GM18526 (cell line): ENCODE results near the gene CNN2.

Experiments used
- POLR2A ChIP-seq: IDR thresholded peaks from 3 replicates; pipeline ENCODE4 v1.6.1; 2011; ENCODE audit not compliant: insufficient read length; ENCODE audit errors: extremely low read depth

CNN2 gene

GRCh38 chr19:1004204-1004802 is 22.1 kb upstream of the CNN2 start:
- no peak for TF ChIP-seq POLR2A

GRCh38 chr19:1004803-1005664 is 21.4 kb upstream of the CNN2 start:
- no peak for TF ChIP-seq POLR2A

DNA sequence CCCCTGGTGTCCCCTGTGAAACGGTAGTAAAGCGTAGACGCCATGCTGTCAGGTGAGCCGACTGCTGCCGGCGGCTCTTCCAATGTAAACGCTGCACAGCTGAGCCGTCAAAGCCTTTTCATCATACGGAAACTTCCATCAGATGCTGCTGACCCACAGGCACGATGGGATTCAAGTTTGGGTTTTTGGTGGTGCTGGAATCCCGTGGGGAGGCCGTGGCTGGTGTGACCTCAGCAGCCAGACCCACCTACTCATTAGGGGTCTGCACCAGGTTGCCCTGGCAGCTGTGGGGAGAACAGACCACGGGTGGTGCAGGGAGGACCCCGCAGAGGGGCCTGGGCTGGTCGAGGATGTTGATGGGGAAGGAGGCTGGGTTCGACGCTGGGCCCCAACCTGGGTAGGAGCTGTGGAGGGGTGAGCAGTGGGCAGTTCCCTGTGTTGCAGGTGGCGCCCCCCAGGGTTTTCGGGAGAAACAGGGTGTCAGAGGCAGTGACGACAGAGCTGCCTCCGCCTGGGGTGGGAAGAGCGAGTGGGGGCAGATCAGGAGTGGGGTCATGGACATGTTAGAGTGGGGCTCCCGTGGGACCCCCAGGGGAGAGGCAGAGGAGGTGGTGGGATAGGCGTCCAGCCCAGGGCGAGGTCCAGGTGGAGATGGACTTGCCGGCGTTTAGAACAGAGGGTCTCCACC is 19.6 kb upstream of the CNN2 start:
- TF ChIP-seq POLR2A: no peak

- no peak for TF ChIP-seq POLR2A
Measured at GRCh38 chr19:1007399-1008251, 18.8 kb upstream of the CNN2 start.

GRCh38 chr19:1008268-1009040 is 18.0 kb upstream of the CNN2 start:
- no peak for TF ChIP-seq POLR2A

DNA sequence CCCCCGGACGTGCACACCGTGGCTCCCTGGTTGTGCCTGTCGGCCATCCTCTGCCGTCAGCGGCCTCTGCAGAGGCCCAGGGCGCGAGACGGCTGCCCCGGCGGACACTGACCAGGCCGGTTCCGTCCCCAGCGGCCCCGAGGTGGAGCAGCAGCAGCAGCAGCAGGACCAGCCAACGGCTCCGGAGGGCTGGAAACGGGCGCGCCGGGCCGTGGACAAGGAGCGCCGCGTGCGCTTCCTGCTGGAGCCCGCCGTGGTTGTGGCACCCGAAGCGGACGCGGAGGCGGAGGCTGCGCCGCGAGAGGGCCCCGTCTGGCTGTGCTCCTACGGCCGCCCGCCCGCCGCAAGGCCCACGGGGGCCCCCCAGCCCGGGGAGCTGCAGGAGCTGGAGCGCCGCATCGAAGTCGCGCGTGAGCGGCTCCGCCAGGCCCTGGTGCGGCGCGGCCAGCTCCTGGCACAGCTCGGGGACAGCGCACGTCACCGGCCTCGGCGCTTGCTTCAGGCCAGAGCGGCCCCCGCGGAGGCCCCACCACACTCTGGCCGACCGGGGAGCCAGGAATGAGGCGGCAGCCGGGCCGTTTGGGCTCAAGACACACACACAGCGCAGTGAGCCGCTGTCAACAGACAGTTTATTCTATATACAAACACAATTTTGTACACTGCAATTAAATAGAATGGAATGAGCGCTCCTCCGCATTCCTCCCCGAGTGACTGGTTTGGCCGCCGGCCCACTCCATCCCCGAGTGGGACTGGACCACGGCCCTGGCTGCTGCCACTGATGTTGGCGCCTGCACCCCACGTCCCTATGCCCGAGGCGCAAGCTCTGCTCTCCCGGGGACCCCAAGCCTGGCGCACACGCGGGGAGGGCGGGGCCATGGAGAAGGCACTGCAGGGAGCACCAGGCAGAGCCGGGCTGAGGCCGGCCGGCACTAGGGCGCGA is 17.1 kb upstream of the CNN2 start:
- no peak for TF ChIP-seq POLR2A

DNA sequence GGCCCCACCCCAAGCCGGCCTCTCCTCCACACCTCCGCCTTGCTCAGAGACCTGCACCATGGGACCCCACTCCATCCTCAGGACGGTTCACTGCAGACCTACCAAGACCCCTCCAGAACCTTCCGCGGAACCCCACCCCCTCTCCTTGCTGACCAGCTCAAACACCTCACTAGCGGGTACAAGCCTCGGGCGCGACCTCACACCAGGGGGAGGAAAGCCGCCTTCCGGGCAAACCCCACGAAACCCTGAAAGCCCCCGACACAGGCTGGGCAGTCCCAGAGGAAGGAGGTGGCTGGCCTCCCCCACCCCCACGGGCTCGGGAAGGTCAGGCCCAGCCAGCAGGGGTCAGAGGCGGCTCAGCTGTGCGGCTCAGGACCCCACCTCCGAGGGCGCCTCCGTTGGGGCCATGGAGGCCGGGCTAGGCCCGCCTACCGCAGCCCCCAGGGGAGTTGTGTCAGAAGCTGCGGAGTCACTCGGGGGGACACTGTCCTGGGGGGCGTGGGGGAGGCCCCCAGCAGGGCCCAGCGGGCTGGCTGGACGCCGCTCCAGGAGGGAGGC is 16.3 kb upstream of the CNN2 start:
- no peak for TF ChIP-seq POLR2A

DNA sequence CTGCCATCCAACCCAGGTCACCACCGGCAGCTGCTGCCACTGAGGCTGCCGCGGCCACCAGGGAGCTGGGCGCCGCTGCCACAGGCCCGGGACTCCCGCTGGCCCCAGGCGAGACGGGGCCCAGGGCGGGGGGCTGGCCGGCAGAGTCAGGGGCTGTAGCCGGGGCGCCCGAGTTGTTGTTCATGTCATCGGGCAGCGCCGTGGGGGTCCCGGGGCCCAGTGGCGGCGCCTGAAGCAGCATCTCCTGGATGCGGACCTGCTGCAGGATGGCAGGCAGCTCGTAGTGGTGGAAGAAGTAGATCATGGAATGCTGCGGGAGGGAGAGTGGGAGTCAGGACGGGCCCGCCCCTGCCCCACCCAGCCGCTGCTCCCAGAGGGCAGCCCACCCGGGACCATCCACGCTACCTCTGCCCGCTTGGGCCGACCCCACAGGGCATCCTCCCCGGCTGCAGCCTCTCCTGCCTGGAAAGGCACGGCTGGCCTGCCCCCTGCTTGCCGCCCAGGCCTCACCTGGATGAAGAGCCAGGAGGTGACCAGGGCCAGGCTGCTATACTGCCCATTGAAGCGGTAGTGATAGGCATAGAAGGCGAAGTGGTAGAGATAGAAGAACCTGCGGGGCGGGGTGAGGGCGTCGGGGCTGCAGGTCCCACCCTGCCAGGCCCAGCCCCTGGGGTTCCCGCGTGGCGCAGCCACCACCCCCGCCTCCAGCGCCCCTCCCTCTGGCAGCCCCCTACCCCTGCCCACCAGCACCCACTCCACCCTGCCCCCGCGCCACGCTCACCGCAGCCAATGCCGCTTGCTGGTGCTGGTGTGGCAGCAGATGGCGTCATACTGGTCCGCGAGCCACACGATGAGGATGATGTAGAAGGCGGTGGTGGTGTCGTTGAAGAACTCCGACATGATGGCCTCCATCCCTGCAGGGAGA is 15.6 kb upstream of the CNN2 start:
- no peak for TF ChIP-seq POLR2A

DNA sequence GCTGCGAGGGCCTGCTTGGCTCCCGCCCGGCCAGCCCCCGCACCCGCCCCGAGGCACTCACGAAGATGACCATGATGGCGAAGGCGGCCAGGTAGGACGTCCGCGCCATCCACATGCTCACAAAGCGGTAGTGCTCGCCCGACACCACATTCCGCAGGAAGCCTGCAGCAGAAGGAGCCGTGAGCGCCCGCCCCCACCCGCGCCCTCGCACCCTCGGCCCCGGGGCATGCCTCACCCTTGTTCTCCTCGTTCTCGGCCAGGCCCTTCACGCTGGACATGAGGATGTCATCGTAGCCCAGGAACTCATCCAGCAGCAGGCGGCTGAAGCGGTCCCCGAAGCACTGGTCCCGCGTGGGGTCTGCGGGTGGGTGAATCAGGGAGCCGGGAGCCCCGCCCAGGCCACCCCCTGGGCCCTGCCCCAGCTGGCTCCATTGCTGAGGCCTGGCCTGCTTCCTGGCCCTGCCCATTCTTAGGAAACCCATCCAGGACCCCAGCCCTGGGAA is 14.5 kb upstream of the CNN2 start:
- no peak for TF ChIP-seq POLR2A

DNA sequence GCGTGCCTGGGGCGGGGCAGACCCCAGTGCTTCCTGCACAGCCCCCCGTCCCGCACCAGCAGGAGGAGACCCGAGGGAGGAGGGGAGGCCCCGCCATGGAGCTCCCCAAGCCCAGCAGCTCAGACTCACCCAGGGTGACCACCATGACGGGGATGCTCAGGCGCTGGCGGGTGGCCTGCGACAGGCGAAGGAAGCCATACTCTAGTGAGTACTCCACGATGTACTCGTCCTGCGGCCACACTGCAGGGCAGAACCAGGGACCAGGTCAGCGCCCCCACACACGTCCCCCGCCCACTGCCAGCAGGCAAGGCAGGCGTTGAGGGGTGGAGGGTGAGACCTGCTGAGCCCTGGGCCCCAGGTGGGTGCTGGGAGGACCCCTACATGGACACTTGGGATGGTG is 14.1 kb upstream of the CNN2 start:
- TF ChIP-seq POLR2A: no peak

- no peak for TF ChIP-seq POLR2A
Measured at GRCh38 chr19:1013218-1013617, 13.2 kb upstream of the CNN2 start.
